ENCODE measurements around the gene SIX3. TPM values are rescaled to one million over a fixed set of nuclear protein-coding genes. Genes with fewer than 3 reads are reported as not detected.
A peak's percentile ranks its signal among the peaks of the same experiment; 100 is the strongest.

Gene SIX3
- total and polyA plus RNA-seq, 2 donors (not counting 1 experiment from before 2014, with no cell fraction given): not detected

DNA sequence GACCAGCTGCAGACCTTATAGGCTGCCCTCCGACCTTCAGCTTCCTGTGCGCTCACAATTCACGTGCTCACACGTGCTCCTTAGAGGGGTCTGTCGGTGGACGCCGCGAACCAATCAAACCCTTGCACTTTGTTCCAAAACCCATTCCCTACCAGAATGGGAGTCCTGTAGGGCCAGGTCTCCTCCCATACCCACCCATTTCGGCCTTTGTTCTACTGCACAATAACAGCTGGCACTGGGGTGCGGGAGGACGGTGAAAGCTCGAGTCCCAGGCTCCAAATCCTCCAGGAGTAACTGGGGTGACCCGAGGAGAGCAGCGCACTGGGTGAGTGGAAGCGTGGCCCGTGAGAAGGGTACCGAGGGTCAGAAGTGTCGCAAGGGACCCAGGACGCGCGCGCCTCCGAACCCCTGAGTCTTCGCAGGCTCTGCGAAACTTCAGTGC, 13.0 kb downstream of the SIX3 start:
- Mint-ChIP-seq H3K27ac (no peak overlapping the region), H3K4me3 (peak overlapping the region; percentile 82), H3K4me1 (peaks cover 40% of the 10 kb centered on the region), H3K27me3 (peaks cover 75% of the 10 kb centered on the region), H3K9me3 (ENCODE audit: insufficient read depth) (no peaks in the 10 kb centered on the region)
- Histone ChIP-seq H4K20me1 (ENCODE audit: control insufficient read depth, insufficient read depth, low read length, poor library complexity, severe bottlenecking) (no peaks in the 10 kb centered on the region), H2AFZ (ENCODE audit: insufficient read depth, low read depth, low read length, poor library complexity, severe bottlenecking) (peak overlapping the region; percentile 63), H3K9me3 (ENCODE audit: control extremely low read depth in 1 of 3, control insufficient read depth in 2 of 3, insufficient read depth in 1 of 3, low read length in 2 of 3) (peaks cover 0 to 12% (median 0%) of the 10 kb centered on the region in 3 donors), H3K36me3 (replicated peaks in 1 of 2; ENCODE audit: control extremely low read depth in 1 of 2, control insufficient read depth in 1 of 2, extremely low read depth in 1 of 2, insufficient read depth in 2 of 2, low read length in 1 of 2) (no peaks in the 10 kb centered on the region), H3K79me2 (ENCODE audit: control insufficient read depth, insufficient read depth, low read length) (no peaks in the 10 kb centered on the region), H3K9ac (ENCODE audit: low read length) (no peak overlapping the region), H3K27me3 (replicated peaks in 1 of 4; ENCODE audit: control extremely low read depth in 1 of 4, control insufficient read depth in 3 of 4, insufficient read depth in 4 of 4, low read length in 3 of 4) (peaks cover 0 to 70% (median 38%) of the 10 kb centered on the region in 4 experiments), H3K4me1 (ENCODE audit: control insufficient read depth in 2 of 2, insufficient read depth in 2 of 2, low read length in 2 of 2) (peaks cover 41 to 49% of the 10 kb centered on the region in 2 donors), H3K4me3 (ENCODE audit: control extremely low read depth in 1 of 5, extremely low read depth in 1 of 5, insufficient read depth in 1 of 5, low read depth in 2 of 5, low read length in 4 of 5) (no peak overlapping the region), H3K4me2 (replicated peaks; ENCODE audit: low read depth, low read length, poor library complexity, severe bottlenecking) (peak overlapping the region; percentile 82), H3K27ac (ENCODE audit: low read length in 2 of 2) (no peak overlapping the region)
- intact Hi-C loops (cut with micrococcal nuclease): no loop called here
- no peak for ATAC-seq (ENCODE audit: low read depth)
- peak; percentile 31 for DNase-seq
- POLR2A ChIA-PET: no interaction called here
- TF ChIP-seq, protein P1, sequence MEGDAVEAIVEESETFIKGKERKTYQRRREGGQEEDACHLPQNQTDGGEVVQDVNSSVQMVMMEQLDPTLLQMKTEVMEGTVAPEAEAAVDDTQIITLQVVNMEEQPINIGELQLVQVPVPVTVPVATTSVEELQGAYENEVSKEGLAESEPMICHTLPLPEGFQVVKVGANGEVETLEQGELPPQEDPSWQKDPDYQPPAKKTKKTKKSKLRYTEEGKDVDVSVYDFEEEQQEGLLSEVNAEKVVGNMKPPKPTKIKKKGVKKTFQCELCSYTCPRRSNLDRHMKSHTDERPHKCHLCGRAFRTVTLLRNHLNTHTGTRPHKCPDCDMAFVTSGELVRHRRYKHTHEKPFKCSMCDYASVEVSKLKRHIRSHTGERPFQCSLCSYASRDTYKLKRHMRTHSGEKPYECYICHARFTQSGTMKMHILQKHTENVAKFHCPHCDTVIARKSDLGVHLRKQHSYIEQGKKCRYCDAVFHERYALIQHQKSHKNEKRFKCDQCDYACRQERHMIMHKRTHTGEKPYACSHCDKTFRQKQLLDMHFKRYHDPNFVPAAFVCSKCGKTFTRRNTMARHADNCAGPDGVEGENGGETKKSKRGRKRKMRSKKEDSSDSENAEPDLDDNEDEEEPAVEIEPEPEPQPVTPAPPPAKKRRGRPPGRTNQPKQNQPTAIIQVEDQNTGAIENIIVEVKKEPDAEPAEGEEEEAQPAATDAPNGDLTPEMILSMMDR (IDR thresholded peaks at IDR 0.05): no peak
- TF ChIP-seq EZH2 (IDR thresholded peaks at IDR 0.05; ENCODE audit: borderline replicate concordance, insufficient read depth, low read depth, low read length, poor library complexity, severe bottlenecking): no peak
- CTCF ChIA-PET: interaction anchor here (0.8 to 10.5 kb wide), 21 partner anchors 9 to 907 kb away, joined by 3 to 216 read pairs (median 5); partner anchors contain the start of gene CAMKMT
- whole genome bisulfite sequencing (ENCODE audit: insufficient coverage): 17% methylated on average over 25 of the region's 25 CpGs

DNA sequence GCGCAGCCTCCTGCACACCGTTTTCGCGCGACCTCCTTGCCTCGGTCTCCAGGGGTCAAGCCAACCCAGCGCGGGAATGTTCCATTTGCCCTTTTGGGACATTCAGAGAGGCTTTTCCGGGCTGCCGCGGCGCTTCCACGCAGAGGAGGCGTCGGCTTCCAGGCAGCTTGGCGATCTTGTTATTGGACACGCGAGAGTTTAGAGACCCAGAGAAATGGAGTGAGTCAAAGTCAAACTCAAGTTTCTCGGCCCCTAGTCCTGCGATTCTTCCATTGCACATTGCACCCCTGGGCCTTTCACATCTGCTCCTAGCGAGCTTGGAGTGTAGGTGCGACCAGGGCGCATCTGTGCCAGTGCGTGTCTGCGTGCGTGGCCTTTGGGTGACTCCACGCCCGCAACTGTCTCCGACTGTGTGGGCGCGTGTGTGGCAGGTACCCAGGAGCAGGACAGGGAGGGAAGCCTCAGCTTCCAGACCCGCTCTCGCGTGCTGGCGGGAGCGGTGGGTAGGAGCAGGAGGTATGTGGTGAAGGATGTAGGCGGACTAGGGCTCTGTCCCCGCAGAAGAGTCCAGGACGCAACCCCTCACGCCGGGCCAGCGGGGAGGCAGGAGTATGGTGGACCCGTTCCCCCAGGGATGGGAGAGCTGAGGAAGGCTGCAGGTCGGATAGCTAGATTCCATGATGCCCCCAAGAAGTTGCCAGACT, 13.5 kb downstream of the SIX3 start:
- Mint-ChIP-seq H3K4me3 (peak overlapping the region; percentile 82), H3K9me3 (ENCODE audit: insufficient read depth) (no peaks in the 10 kb centered on the region), H3K4me1 (peaks cover 40% of the 10 kb centered on the region), H3K27ac (no peak overlapping the region), H3K27me3 (peaks cover 78% of the 10 kb centered on the region)
- intact Hi-C loops (cut with micrococcal nuclease): loop anchor here (1.0 kb wide), 3 partner anchors 476 to 868 kb away; no protein-coding TSS in a partner anchor
- ChIA-PET CTCF (interaction anchor here (0.6 to 10.5 kb wide), 38 partner anchors 8 to 911 kb away, joined by 3 to 216 read pairs (median 5); partner anchors contain the start of gene CAMKMT), POLR2A (no interaction called here)
- H3K27me3 ChIP-seq (replicated peaks in 1 of 4; ENCODE audit: control extremely low read depth in 1 of 4, control insufficient read depth in 3 of 4, insufficient read depth in 4 of 4, low read length in 3 of 4): peaks cover 0 to 64% (median 36%) of the 10 kb centered on the region in 4 experiments
- H3K79me2 ChIP-seq (ENCODE audit: control insufficient read depth, insufficient read depth, low read length): no peaks in the 10 kb centered on the region
- H3K4me1 ChIP-seq (ENCODE audit: control insufficient read depth in 2 of 2, insufficient read depth in 2 of 2, low read length in 2 of 2): peaks cover 35 to 44% of the 10 kb centered on the region in 2 donors
- WGBS (ENCODE audit: insufficient coverage): 12% methylated on average over 44 of the region's 44 CpGs
- H3K9me3 ChIP-seq (ENCODE audit: control extremely low read depth in 1 of 3, control insufficient read depth in 2 of 3, insufficient read depth in 1 of 3, low read length in 2 of 3): peaks cover 0 to 12% (median 0%) of the 10 kb centered on the region in 3 donors
- peak overlapping the region in 4 of 5 experiments; percentile 9 to 56 (median 35) for H3K4me3 ChIP-seq (ENCODE audit: control extremely low read depth in 1 of 5, extremely low read depth in 1 of 5, insufficient read depth in 1 of 5, low read depth in 2 of 5, low read length in 4 of 5)
- peak overlapping the region; percentile 51 for H3K9ac ChIP-seq (ENCODE audit: low read length)
- H3K27ac ChIP-seq (ENCODE audit: low read length in 2 of 2): no peak overlapping the region
- H4K20me1 ChIP-seq (ENCODE audit: control insufficient read depth, insufficient read depth, low read length, poor library complexity, severe bottlenecking): no peaks in the 10 kb centered on the region
- peak overlapping the region; percentile 82 for H3K4me2 ChIP-seq (replicated peaks; ENCODE audit: low read depth, low read length, poor library complexity, severe bottlenecking)
- H3K36me3 ChIP-seq (replicated peaks in 1 of 2; ENCODE audit: control extremely low read depth in 1 of 2, control insufficient read depth in 1 of 2, extremely low read depth in 1 of 2, insufficient read depth in 2 of 2, low read length in 1 of 2): no peaks in the 10 kb centered on the region
- ATAC-seq (ENCODE audit: low read depth) (peak; percentile 12), DNase-seq (no peak)
- TF ChIP-seq, protein P1 (IDR thresholded peaks at IDR 0.05): no peak
- TF ChIP-seq EZH2 (IDR thresholded peaks at IDR 0.05; ENCODE audit: borderline replicate concordance, insufficient read depth, low read depth, low read length, poor library complexity, severe bottlenecking): no peak
- H2AFZ ChIP-seq (ENCODE audit: insufficient read depth, low read depth, low read length, poor library complexity, severe bottlenecking): peak overlapping the region; percentile 63

Data from B cell (primary cell).